OCI-LY3 (cell line): ENCODE results near the gene KITLG.

ENCODE experiments used
- H2AFZ ChIP-seq: fragments of 200-600, 300-600 bp; shearing (Covaris generic); 2 replicates; pipeline ENCODE4 v1.6.0; 2014; ENCODE audit warnings: antibody characterized with exemption, low read depth, low read length
- H3K27ac ChIP-seq: fragments of 200-600, 300-600 bp; sonication (generic); 2 replicates; pipeline ENCODE4 v1.5.1; 2014; ENCODE audit warnings: mild to moderate bottlenecking, low read length, moderate library complexity, mixed read lengths
- H3K27me3 ChIP-seq: fragments of 200-600, 300-600 bp; sonication (generic); 2 replicates; pipeline ENCODE4 v1.6.1; 2014; ENCODE audit warnings: low read depth, low read length, mixed read lengths
- H3K36me3 ChIP-seq: fragments of 200-600, 300-600 bp; sonication (generic); replicated peaks from 2 replicates; pipeline ENCODE3; 2014; ENCODE audit warnings: low read depth, low read length, mixed read lengths
- H3K4me1 ChIP-seq: fragments of 300-600, 200-600 bp; sonication (generic); 2 replicates; pipeline ENCODE4 v1.6.1; 2014; ENCODE audit warnings: low read length, mixed read lengths
- H3K4me2 ChIP-seq: fragments of 200-600, 300-600 bp; sonication (generic); 2 replicates; pipeline ENCODE4 v1.6.1; 2014; ENCODE audit warnings: low read length, mixed read lengths
- H3K4me3 ChIP-seq: fragments of 300-600, 200-600 bp; sonication (generic); 2 replicates; pipeline ENCODE4 v1.5.1; 2014; ENCODE audit warnings: antibody characterized with exemption, mild to moderate bottlenecking, low read length, moderate library complexity
- H3K79me2 ChIP-seq: fragments of 300-600, 200-600 bp; shearing (Covaris generic); 2 replicates; pipeline ENCODE4 v1.6.1; 2014; ENCODE audit warnings: mild to moderate bottlenecking, low read length, mixed read lengths
- H3K9ac ChIP-seq: fragments of 300-600, 200-600 bp; shearing (Covaris generic); 2 replicates; pipeline ENCODE4 v1.6.0; 2014; ENCODE audit warnings: mild to moderate bottlenecking, low read length, moderate library complexity
- H3K9me3 ChIP-seq: fragments of 200-600, 300-600 bp; shearing (Covaris generic); 2 replicates; pipeline ENCODE4 v1.6.1; 2014; ENCODE audit warnings: low read length, mixed read lengths; ENCODE audit not compliant: insufficient read depth
- H4K20me1 ChIP-seq: fragments of 200-600, 300-600 bp; sonication (generic); 2 replicates; pipeline ENCODE4 v1.6.1; 2016; ENCODE audit warnings: low read length, mixed read lengths; ENCODE audit not compliant: insufficient read depth
- CTCF ChIP-seq: fragments of 200-600, 300-600 bp; sonication (generic); IDR thresholded peaks from 2 replicates; pipeline ENCODE4 v1.5.1; 2014; ENCODE audit warnings: antibody characterized with exemption, low read length, low read depth
- EZH2phosphoT487 ChIP-seq: fragments of 200-600 bp; shearing (Covaris generic); IDR thresholded peaks from 2 replicates; pipeline ENCODE4 v1.6.1; 2018; ENCODE audit warnings: antibody characterized with exemption, mixed run types, low read depth

Gene KITLG

GRCh38 chr12:88538697-88539096 lies 41.6 kb downstream of the KITLG start:
- no peak overlapping the region for H3K4me3 ChIP-seq
- no peak overlapping the region for H3K4me2 ChIP-seq
- H3K9me3 ChIP-seq = no peaks in the 10 kb centered on the region
- no peaks in the 10 kb centered on the region for H3K36me3 ChIP-seq
- no peaks in the 10 kb centered on the region for H3K79me2 ChIP-seq
- no peak for TF ChIP-seq CTCF
- no peak for TF ChIP-seq EZH2phosphoT487
- H3K27ac ChIP-seq = no peak overlapping the region
- H2AFZ ChIP-seq = no peak overlapping the region
- no peaks in the 10 kb centered on the region for H3K27me3 ChIP-seq
- H4K20me1 ChIP-seq = no peaks in the 10 kb centered on the region
- no peaks in the 10 kb centered on the region for H3K4me1 ChIP-seq
- H3K9ac ChIP-seq = no peak overlapping the region

- H3K4me1 ChIP-seq = no peaks in the 10 kb centered on the region
- no peaks in the 10 kb centered on the region for H3K79me2 ChIP-seq
- H3K36me3 ChIP-seq = no peaks in the 10 kb centered on the region
- H4K20me1 ChIP-seq = no peaks in the 10 kb centered on the region
- no peaks in the 10 kb centered on the region for H3K9me3 ChIP-seq
- H3K4me3 ChIP-seq = no peak overlapping the region
- H3K4me2 ChIP-seq = no peak overlapping the region
- H3K27ac ChIP-seq = no peak overlapping the region
- TF ChIP-seq CTCF = no peak
- TF ChIP-seq EZH2phosphoT487 = no peak
- no peaks in the 10 kb centered on the region for H3K27me3 ChIP-seq
- no peak overlapping the region for H3K9ac ChIP-seq
- H2AFZ ChIP-seq = no peak overlapping the region
Measured at GRCh38 chr12:88538250-88538649, 42.0 kb downstream of the KITLG start.

GRCh38 chr12:88530868-88531267 lies 49.4 kb downstream of the KITLG start:
- Histone ChIP-seq H3K9ac (no peak overlapping the region), H3K79me2 (no peaks in the 10 kb centered on the region)

More at GRCh38 chr12:88530868-88531267, 49.4 kb downstream of the KITLG start:
- Histone ChIP-seq H3K36me3 (no peaks in the 10 kb centered on the region), H2AFZ (no peak overlapping the region), H3K4me2 (no peak overlapping the region), H3K4me3 (no peak overlapping the region), H3K27me3 (no peaks in the 10 kb centered on the region), H3K9me3 (no peaks in the 10 kb centered on the region), H4K20me1 (no peaks in the 10 kb centered on the region), H3K4me1 (no peaks in the 10 kb centered on the region), H3K27ac (no peak overlapping the region)
- no peak for TF ChIP-seq EZH2phosphoT487
- no peak for TF ChIP-seq CTCF
